CD14-positive monocyte (primary cell): Measurements from ENCODE around the gene TAS2R30. TPM values are rescaled to one million over a fixed set of nuclear protein-coding genes. Genes with fewer than 3 reads are reported as not detected.
"Not testable (repeated sequence)": the region's sequence is repeated elsewhere in the genome, so short reads cannot be mapped to it uniquely, and the experiment has no call there.

Experiments
- DNase-seq, 3 donors: peaks; one replicate each; pipeline ENCODE4 v3.0.0-alpha.2; 2011 to 2022
- H2AFZ ChIP-seq: 2 replicates; pipeline ENCODE4 v1.6.0; 2012; ENCODE audit warnings: mild to moderate bottlenecking, low read depth, low read length, inconsistent platforms; ENCODE audit not compliant: insufficient read depth, poor library complexity, severe bottlenecking
- H3K27ac ChIP-seq, 2 donors: 1 replicate in 1 of 2; 2 replicates in 1 of 2; pipeline ENCODE4 v1.5.1; 2012 to 2013; ENCODE audit warnings: low read length in 2 of 2, control low read depth in 1 of 2, inconsistent platforms in 1 of 2, low read depth in 1 of 2, mild to moderate bottlenecking in 1 of 2
- H3K27me3 ChIP-seq, 2 donors: one replicate each; pipeline versions ENCODE4 v1.6.0 to v1.6.1; 2011 to 2013; ENCODE audit warnings: low read length in 2 of 2; ENCODE audit not compliant: control insufficient read depth in 2 of 2, insufficient read depth in 2 of 2
- H3K36me3 ChIP-seq, 2 donors: replicated peaks in 1 of 2; 1 replicate in 1 of 2; 2 replicates in 1 of 2; pipeline versions ENCODE4 v1.5.1 to v1.6.1; 2012 to 2013; ENCODE audit warnings: low read length in 2 of 2, control low read depth in 1 of 2, inconsistent platforms in 1 of 2, mild to moderate bottlenecking in 1 of 2; ENCODE audit not compliant: insufficient read depth in 2 of 2, control insufficient read depth in 1 of 2
- H3K4me1 ChIP-seq, 2 donors: 1 replicate in 1 of 2; 2 replicates in 1 of 2; pipeline versions ENCODE4 v1.5.1 to v1.6.1; 2012 to 2013; ENCODE audit warnings: low read length in 2 of 2, control low read depth in 1 of 2, inconsistent platforms in 1 of 2, mild to moderate bottlenecking in 1 of 2, moderate library complexity in 1 of 2; ENCODE audit not compliant: insufficient read depth in 2 of 2, control insufficient read depth in 1 of 2
- H3K4me2 ChIP-seq: replicated peaks from 2 replicates; pipeline ENCODE3; 2012; ENCODE audit warnings: low read length, moderate library complexity, mild to moderate bottlenecking; ENCODE audit not compliant: poor library complexity, severe bottlenecking; ENCODE audit errors: extremely low read depth
- H3K4me3 ChIP-seq, 3 experiments: fragments of 200-600 bp in 1 of 3; sonication (generic) in 1 of 3; replicated peaks in 1 of 3; 1 replicate in 2 of 3; 2 replicates in 1 of 3; pipeline ENCODE4 v1.5.1; 2011 to 2013; ENCODE audit warnings: low read length in 3 of 3, mild to moderate bottlenecking in 3 of 3, control low read depth in 2 of 3, low read depth in 2 of 3, inconsistent platforms in 1 of 3, moderate library complexity in 1 of 3
- H3K79me2 ChIP-seq: 2 replicates; pipeline ENCODE4 v1.6.0; 2012; ENCODE audit warnings: mild to moderate bottlenecking, control low read depth, inconsistent platforms, low read length, moderate library complexity; ENCODE audit not compliant: insufficient read depth
- H3K9ac ChIP-seq: 2 replicates; pipeline ENCODE4 v1.6.0; 2017; ENCODE audit warnings: low read length, mild to moderate bottlenecking; ENCODE audit not compliant: insufficient read depth, poor library complexity, severe bottlenecking
- H3K9me3 ChIP-seq, 2 donors: replicated peaks in 1 of 2; 1 replicate in 1 of 2; 2 replicates in 1 of 2; pipeline versions ENCODE4 v1.5.1 to v1.6.1; 2012 to 2013; ENCODE audit warnings: low read length in 2 of 2, control low read depth in 1 of 2; ENCODE audit not compliant: control insufficient read depth in 1 of 2, insufficient read depth in 1 of 2
- H4K20me1 ChIP-seq: 2 replicates; pipeline ENCODE4 v1.6.0; 2012; ENCODE audit warnings: mild to moderate bottlenecking, low read length, control low read depth, moderate library complexity; ENCODE audit not compliant: insufficient read depth
- H3K27ac Mint-ChIP-seq, 7 donors: one replicate each; pipeline ENCODE4 v1.8.0; 2020; ENCODE audit warnings: mild to moderate bottlenecking in 7 of 7, mixed read lengths in 7 of 7, moderate library complexity in 6 of 7, inconsistent platforms in 2 of 7
- H3K27me3 Mint-ChIP-seq, 3 donors: one replicate each; pipeline ENCODE4 v1.8.0; 2021 to 2022; ENCODE audit warnings: low read depth in 3 of 3, mild to moderate bottlenecking in 3 of 3, mixed read lengths in 3 of 3, moderate library complexity in 3 of 3, inconsistent platforms in 1 of 3
- H3K36me3 Mint-ChIP-seq, 2 donors: one replicate each; pipeline ENCODE4 v1.8.0; 2020; ENCODE audit warnings: mixed read lengths in 2 of 2, inconsistent platforms in 1 of 2, mild to moderate bottlenecking in 1 of 2
- H3K4me1 Mint-ChIP-seq: one replicate; pipeline ENCODE4 v1.8.0; 2020; ENCODE audit warnings: mild to moderate bottlenecking, mixed read lengths
- H3K4me3 Mint-ChIP-seq, 2 donors: one replicate each; pipeline ENCODE4 v1.8.0; 2020; ENCODE audit warnings: mild to moderate bottlenecking in 2 of 2, mixed read lengths in 2 of 2, moderate library complexity in 1 of 2
- H3K9me3 Mint-ChIP-seq, 7 donors: one replicate each; pipeline ENCODE4 v1.8.0; 2020 to 2022; ENCODE audit warnings: mixed read lengths in 7 of 7, mild to moderate bottlenecking in 6 of 7, moderate library complexity in 6 of 7, inconsistent platforms in 2 of 7
- WGBS: methylation state at CpG from one replicate; pipeline ENCODE4 v1.1.5; 2013; ENCODE audit warnings: missing lambda C conversion rate; ENCODE audit not compliant: insufficient coverage; 5-methylcytosine and 5-hydroxymethylcytosine counted together
- intact Hi-C, 2 donors: fragments of 100-400 bp; cut with micrococcal nuclease; formaldehyde crosslinking; loops; one replicate each; pipeline versions ENCODE4 v1.15.0 to v1.15.1; 2023
- polyA plus RNA-seq, 3 donors: library from polyadenylated mRNA; depleted of rRNA in 1 of 3; unstranded in 2 of 3; stranded (reverse) in 1 of 3; fragments of 300-500 nt in 2 of 3; fragments of >200 nt in 1 of 3; fragmentation: Illumina TruSeq in 2 of 3; gene quantifications; 1 replicate in 2 of 3; 2 replicates in 1 of 3; pipeline ENCODE4 v1.2.3, GENCODE V29; 2012 to 2021
- TF ChIP-seq, protein P1 (sequence below): fragments of 200-600 bp; IDR thresholded peaks from one replicate; pipeline ENCODE4 v1.8.0; 2022; ENCODE audit warnings: antibody characterized with exemption, mild to moderate bottlenecking

TAS2R30 gene
- polyA plus RNA-seq, 3 donors = 0.05 TPM; not detected in 2

DNA sequence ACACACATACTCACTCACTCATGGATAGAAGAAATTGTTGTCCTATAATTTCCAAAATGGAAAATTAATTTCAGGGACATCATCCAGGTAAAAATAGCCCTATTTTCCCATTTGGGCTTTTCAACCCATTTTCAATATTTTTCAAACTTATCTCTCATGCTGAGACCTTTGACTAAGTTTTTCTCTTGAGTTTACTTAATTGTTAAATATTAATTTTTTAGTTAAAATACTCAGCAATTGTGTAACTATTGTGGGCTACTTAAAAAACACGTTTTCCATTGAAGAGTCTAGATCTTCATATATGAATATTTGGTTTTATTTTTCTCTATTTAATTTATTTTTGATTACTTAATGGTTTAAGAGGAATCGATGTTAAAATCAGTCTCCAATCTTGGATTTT, 28.2 kb downstream of the TAS2R30 start:
- intact Hi-C loops = no loop called here
- peaks cover 18% of the 10 kb centered on the region for H3K79me2 ChIP-seq
- TF ChIP-seq, protein P1, sequence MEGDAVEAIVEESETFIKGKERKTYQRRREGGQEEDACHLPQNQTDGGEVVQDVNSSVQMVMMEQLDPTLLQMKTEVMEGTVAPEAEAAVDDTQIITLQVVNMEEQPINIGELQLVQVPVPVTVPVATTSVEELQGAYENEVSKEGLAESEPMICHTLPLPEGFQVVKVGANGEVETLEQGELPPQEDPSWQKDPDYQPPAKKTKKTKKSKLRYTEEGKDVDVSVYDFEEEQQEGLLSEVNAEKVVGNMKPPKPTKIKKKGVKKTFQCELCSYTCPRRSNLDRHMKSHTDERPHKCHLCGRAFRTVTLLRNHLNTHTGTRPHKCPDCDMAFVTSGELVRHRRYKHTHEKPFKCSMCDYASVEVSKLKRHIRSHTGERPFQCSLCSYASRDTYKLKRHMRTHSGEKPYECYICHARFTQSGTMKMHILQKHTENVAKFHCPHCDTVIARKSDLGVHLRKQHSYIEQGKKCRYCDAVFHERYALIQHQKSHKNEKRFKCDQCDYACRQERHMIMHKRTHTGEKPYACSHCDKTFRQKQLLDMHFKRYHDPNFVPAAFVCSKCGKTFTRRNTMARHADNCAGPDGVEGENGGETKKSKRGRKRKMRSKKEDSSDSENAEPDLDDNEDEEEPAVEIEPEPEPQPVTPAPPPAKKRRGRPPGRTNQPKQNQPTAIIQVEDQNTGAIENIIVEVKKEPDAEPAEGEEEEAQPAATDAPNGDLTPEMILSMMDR = no peak
- Mint-ChIP-seq H3K9me3 (peaks cover 18 to 29% (median 21%) of the 10 kb centered on the region in 7 donors), H3K36me3 (peaks cover 23 to 40% of the 10 kb centered on the region in 2 donors), H3K4me1 (peaks cover 7% of the 10 kb centered on the region), H3K4me3 (no peak overlapping the region), H3K27me3 (peaks cover 0 to 2% (median 0%) of the 10 kb centered on the region in 3 donors), H3K27ac (no peak overlapping the region)
- DNase-seq = no peak
- peaks cover 4 to 15% of the 10 kb centered on the region in 2 donors for H3K9me3 ChIP-seq
- H3K9ac ChIP-seq = no peak overlapping the region
- H3K27me3 ChIP-seq = no peaks in the 10 kb centered on the region
- no peak overlapping the region for H2AFZ ChIP-seq
- no peaks in the 10 kb centered on the region for H3K4me1 ChIP-seq
- H3K4me2 ChIP-seq = no peak overlapping the region
- WGBS = no CpG with 5 or more reads among the region's 2 CpGs
- no peak overlapping the region for H3K27ac ChIP-seq
- H4K20me1 ChIP-seq = peaks cover 3% of the 10 kb centered on the region
- no peaks in the 10 kb centered on the region for H3K36me3 ChIP-seq
- H3K4me3 ChIP-seq = no peak overlapping the region

DNA sequence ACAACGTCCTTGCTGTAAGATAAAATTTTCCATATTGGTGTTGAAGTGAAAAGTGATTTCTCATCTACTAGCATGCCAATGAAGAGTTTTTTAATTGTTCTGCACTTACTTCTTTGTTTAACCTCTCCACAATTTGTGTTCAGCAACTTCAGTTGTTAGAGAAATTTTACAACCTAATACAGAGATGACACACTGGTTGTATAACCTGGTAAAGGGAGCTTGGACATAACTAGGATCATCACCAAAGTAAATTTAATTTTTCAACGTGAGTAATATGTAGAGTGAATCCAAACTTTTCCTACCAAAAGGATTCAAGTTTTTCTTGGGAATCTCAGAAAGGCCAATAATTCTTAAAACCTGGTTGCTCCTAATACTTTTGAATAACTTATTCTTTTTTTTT, 28.9 kb downstream of the TAS2R30 start:
- Histone ChIP-seq H3K36me3 (no peaks in the 10 kb centered on the region), H3K79me2 (peaks cover 19% of the 10 kb centered on the region), H3K4me2 (no peak overlapping the region), H4K20me1 (peaks cover 3% of the 10 kb centered on the region), H3K9me3 (peaks cover 4 to 18% of the 10 kb centered on the region in 2 donors), H3K27me3 (no peaks in the 10 kb centered on the region), H2AFZ (no peak overlapping the region), H3K4me3 (no peak overlapping the region), H3K9ac (no peak overlapping the region), H3K4me1 (no peaks in the 10 kb centered on the region), H3K27ac (no peak overlapping the region)
- Mint-ChIP-seq H3K36me3 (peaks cover 26 to 42% of the 10 kb centered on the region in 2 donors), H3K27me3 (peaks cover 0 to 2% (median 0%) of the 10 kb centered on the region in 3 donors), H3K9me3 (peaks cover 15 to 23% (median 18%) of the 10 kb centered on the region in 7 donors), H3K4me3 (no peak overlapping the region), H3K4me1 (peaks cover 6% of the 10 kb centered on the region), H3K27ac (no peak overlapping the region)
- WGBS = no CpG with 5 or more reads among the region's 2 CpGs
- DNase-seq = no peak
- TF ChIP-seq, protein P1 = no peak
- intact Hi-C loops = no loop called here

DNA sequence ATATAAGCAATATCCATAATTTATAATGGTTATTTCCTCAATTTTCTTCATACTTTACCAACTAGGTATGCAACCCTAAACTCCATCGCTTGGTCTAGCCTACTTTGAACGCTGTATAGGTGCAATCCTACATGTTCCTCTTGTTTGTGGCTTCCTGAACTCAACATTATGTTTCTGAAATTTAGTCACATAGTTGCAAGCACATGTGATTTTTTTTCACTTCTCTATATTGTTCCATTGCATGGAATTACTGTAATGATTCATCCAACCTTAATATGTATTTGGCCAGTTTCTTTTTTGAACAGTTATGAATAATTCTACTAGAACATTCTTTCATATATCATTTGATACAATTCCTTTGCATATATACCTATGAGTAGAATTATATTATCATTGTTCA, 39.5 kb downstream of the TAS2R30 start:
- H3K4me2 ChIP-seq, intact Hi-C loops, H4K20me1 ChIP-seq, H3K4me3 Mint-ChIP-seq, H3K36me3 ChIP-seq, H3K4me3 ChIP-seq, DNase-seq, H3K27me3 Mint-ChIP-seq, H3K4me1 ChIP-seq, H3K9me3 ChIP-seq, H3K4me1 Mint-ChIP-seq, H3K9ac ChIP-seq, H3K27ac Mint-ChIP-seq, H3K27ac ChIP-seq, H3K27me3 ChIP-seq, H3K79me2 ChIP-seq, H2AFZ ChIP-seq: not testable (repeated sequence)
- Mint-ChIP-seq H3K9me3 (peaks cover 5 to 16% (median 8%) of the 10 kb centered on the region in 7 donors), H3K36me3 (peaks cover 8 to 10% of the 10 kb centered on the region in 2 donors)
- no CpG with 5 or more reads among the region's 2 CpGs for WGBS
